Measurements from ENCODE around the gene LRP5. TPM values are rescaled to one million over a fixed set of nuclear protein-coding genes. Genes with fewer than 3 reads are reported as not detected.

LRP5 gene
- total RNA-seq, 1 donor from 2014 or later = 20.2 TPM

DNA sequence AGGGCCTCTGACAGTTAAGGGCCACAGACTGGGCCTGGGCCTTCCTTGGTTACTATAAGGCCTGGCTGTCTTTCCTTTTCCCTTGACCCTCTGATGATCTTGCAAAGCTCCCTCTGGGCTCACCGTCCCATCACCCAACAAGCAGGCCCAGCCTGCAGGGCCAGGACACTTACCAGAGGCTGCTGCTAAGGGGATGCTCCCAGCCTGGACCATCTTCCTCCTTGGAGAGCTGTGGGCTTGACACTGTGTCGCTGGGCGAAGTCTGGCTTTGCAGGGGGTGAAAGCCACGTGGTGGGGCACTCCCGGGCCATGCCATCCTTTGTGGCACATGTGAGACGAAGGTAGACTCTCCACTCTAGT is 44.5 kb upstream of the LRP5 start:
- peak overlapping the region; percentile 30 for H3K4me3 Mint-ChIP-seq (ENCODE audit: unreplicated experiment)

GRCh38 chr11:68269414-68270081 is 42.8 kb upstream of the LRP5 start:
- Histone ChIP-seq H3K9me3 (ENCODE audit: insufficient read depth, low read depth, low read length) (no peaks in the 10 kb centered on the region), H2AFZ (ENCODE audit: low read depth, low read length) (no peak overlapping the region), H3K4me1 (ENCODE audit: insufficient read depth, low read length) (peaks cover 18% of the 10 kb centered on the region), H4K20me1 (ENCODE audit: insufficient read depth, low read length) (peaks cover 59% of the 10 kb centered on the region), H3K4me2 (ENCODE audit: low read length) (peak overlapping the region; percentile 89), H3K79me2 (ENCODE audit: insufficient read depth, low read length) (peaks cover 70% of the 10 kb centered on the region), H3K4me3 (ENCODE audit: insufficient read depth, low read depth, low read length) (peak overlapping the region; percentile 93), H3K27me3 (ENCODE audit: insufficient read depth, low read length) (no peaks in the 10 kb centered on the region), H3K27ac (ENCODE audit: low read depth, low read length) (peak overlapping the region; percentile 94), H3K9ac (ENCODE audit: low read length) (peak overlapping the region; percentile 43), H3K36me3 (ENCODE audit: insufficient read depth, low read length) (peaks cover 16% of the 10 kb centered on the region)
- Mint-ChIP-seq H3K9me3 (ENCODE audit: unreplicated experiment) (no peaks in the 10 kb centered on the region), H3K4me3 (ENCODE audit: unreplicated experiment) (peak overlapping the region; percentile 97), H3K27ac (ENCODE audit: unreplicated experiment) (peak overlapping the region; percentile 94), H3K27me3 (ENCODE audit: low read depth, unreplicated experiment) (no peaks in the 10 kb centered on the region), H3K36me3 (ENCODE audit: low read depth, unreplicated experiment) (peaks cover 27% of the 10 kb centered on the region), H3K4me1 (ENCODE audit: low read depth, unreplicated experiment) (peaks cover 30% of the 10 kb centered on the region)
- FAIRE-seq = no peak
- DNase-seq (ENCODE audit: low read depth) = peak; percentile 93
- TF ChIP-seq, protein P1, sequence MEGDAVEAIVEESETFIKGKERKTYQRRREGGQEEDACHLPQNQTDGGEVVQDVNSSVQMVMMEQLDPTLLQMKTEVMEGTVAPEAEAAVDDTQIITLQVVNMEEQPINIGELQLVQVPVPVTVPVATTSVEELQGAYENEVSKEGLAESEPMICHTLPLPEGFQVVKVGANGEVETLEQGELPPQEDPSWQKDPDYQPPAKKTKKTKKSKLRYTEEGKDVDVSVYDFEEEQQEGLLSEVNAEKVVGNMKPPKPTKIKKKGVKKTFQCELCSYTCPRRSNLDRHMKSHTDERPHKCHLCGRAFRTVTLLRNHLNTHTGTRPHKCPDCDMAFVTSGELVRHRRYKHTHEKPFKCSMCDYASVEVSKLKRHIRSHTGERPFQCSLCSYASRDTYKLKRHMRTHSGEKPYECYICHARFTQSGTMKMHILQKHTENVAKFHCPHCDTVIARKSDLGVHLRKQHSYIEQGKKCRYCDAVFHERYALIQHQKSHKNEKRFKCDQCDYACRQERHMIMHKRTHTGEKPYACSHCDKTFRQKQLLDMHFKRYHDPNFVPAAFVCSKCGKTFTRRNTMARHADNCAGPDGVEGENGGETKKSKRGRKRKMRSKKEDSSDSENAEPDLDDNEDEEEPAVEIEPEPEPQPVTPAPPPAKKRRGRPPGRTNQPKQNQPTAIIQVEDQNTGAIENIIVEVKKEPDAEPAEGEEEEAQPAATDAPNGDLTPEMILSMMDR (IDR thresholded peaks at IDR 0.05; ENCODE audit: insufficient read depth, low read depth, low read length) = no peak
- no peak for TF ChIP-seq EZH2 (IDR thresholded peaks at IDR 0.05; ENCODE audit: insufficient read depth, low read length)

More for the DNA sequence above, 44.5 kb upstream of the LRP5 start:
- FAIRE-seq = no peak
- no peaks in the 10 kb centered on the region for H3K9me3 ChIP-seq (ENCODE audit: insufficient read depth, low read depth, low read length)
- H3K4me1 ChIP-seq (ENCODE audit: insufficient read depth, low read length) = peaks cover 18% of the 10 kb centered on the region
- no peaks in the 10 kb centered on the region for H3K9me3 Mint-ChIP-seq (ENCODE audit: unreplicated experiment)
- H3K79me2 ChIP-seq (ENCODE audit: insufficient read depth, low read length) = peaks cover 70% of the 10 kb centered on the region
- H3K9ac ChIP-seq (ENCODE audit: low read length) = no peak overlapping the region
- TF ChIP-seq, protein P1 (IDR thresholded peaks at IDR 0.05; ENCODE audit: insufficient read depth, low read depth, low read length) = no peak
- TF ChIP-seq EZH2 (IDR thresholded peaks at IDR 0.05; ENCODE audit: insufficient read depth, low read length) = no peak
- H3K36me3 Mint-ChIP-seq (ENCODE audit: low read depth, unreplicated experiment) = peaks cover 32% of the 10 kb centered on the region
- no peak for DNase-seq (ENCODE audit: low read depth)
- H4K20me1 ChIP-seq (ENCODE audit: insufficient read depth, low read length) = peaks cover 76% of the 10 kb centered on the region
- H3K27ac ChIP-seq (ENCODE audit: low read depth, low read length) = no peak overlapping the region
- no peaks in the 10 kb centered on the region for H3K27me3 ChIP-seq (ENCODE audit: insufficient read depth, low read length)
- H3K4me2 ChIP-seq (ENCODE audit: low read length) = no peak overlapping the region
- H3K36me3 ChIP-seq (ENCODE audit: insufficient read depth, low read length) = peaks cover 27% of the 10 kb centered on the region
- H3K4me1 Mint-ChIP-seq (ENCODE audit: low read depth, unreplicated experiment) = peaks cover 30% of the 10 kb centered on the region
- H3K27ac Mint-ChIP-seq (ENCODE audit: unreplicated experiment) = peak overlapping the region; percentile 42
- no peaks in the 10 kb centered on the region for H3K27me3 Mint-ChIP-seq (ENCODE audit: low read depth, unreplicated experiment)
- H2AFZ ChIP-seq (ENCODE audit: low read depth, low read length) = no peak overlapping the region
- no peak overlapping the region for H3K4me3 ChIP-seq (ENCODE audit: insufficient read depth, low read depth, low read length)

All from astrocyte (in vitro differentiated cells and primary cell).